H1 (cell line): ENCODE results near the gene PAK1IP1. TPM values are rescaled to one million over a fixed set of nuclear protein-coding genes. Genes with fewer than 3 reads are reported as not detected.

Experiments
- CTCF ChIA-PET: fragments of 300-600 bp; sonication (Branson Sonifier 250); formaldehyde crosslinking; loops from one replicate; lab custom pipeline; 2021; ENCODE audit not compliant: partially characterized antibody; lab: Charles Lee
- POLR2A ChIA-PET: fragments of 300-600 bp; sonication (Branson Sonifier 250); formaldehyde crosslinking; loops from one replicate; lab custom pipeline; 2021; ENCODE audit warnings: inconsistent platforms; ENCODE audit not compliant: partially characterized antibody; lab: Charles Lee
- DNase-seq, 2 experiments: peaks; one replicate each; pipeline versions ENCODE4 v3.0.0 to v3.0.0-alpha.2; 2010 to 2022; ENCODE audit warnings: low spot score in 2 of 2, low read depth in 1 of 2, mixed read lengths in 1 of 2
- FAIRE-seq: peaks from 2 replicates; lab custom pipeline; 2011; peaks lifted over from hg19 to GRCh38; lab: Jason Lieb, UNC
- H2AFZ ChIP-seq: 2 replicates; pipeline ENCODE4 v1.8.1; 2012; ENCODE audit warnings: low read length, inconsistent platforms
- H2AK5ac ChIP-seq: 2 replicates; pipeline ENCODE4 v1.6.1; 2013; ENCODE audit warnings: low read depth, low read length
- H2BK120ac ChIP-seq: replicated peaks from 2 replicates; pipeline ENCODE3; 2013; ENCODE audit warnings: low read depth, low read length, inconsistent platforms
- H2BK12ac ChIP-seq: 2 replicates; pipeline ENCODE4 v1.6.1; 2013; ENCODE audit warnings: low read depth, low read length
- H2BK15ac ChIP-seq: 2 replicates; pipeline ENCODE4 v1.6.1; 2013; ENCODE audit warnings: low read length
- H2BK20ac ChIP-seq: 2 replicates; pipeline ENCODE4 v1.6.1; 2013; ENCODE audit warnings: low read length
- H2BK5ac ChIP-seq: 2 replicates; pipeline ENCODE4 v1.6.1; 2013; ENCODE audit warnings: low read depth, low read length
- H3K14ac ChIP-seq: 2 replicates; pipeline ENCODE4 v1.6.1; 2013; ENCODE audit warnings: inconsistent platforms; ENCODE audit not compliant: insufficient read length
- H3K18ac ChIP-seq: 2 replicates; pipeline ENCODE4 v1.6.1; 2013; ENCODE audit warnings: low read length; ENCODE audit errors: extremely low read depth
- H3K23ac ChIP-seq: 2 replicates; pipeline ENCODE4 v1.6.1; 2013; ENCODE audit warnings: inconsistent platforms; ENCODE audit not compliant: insufficient read length
- H3K23me2 ChIP-seq: 2 replicates; pipeline ENCODE4 v1.6.1; 2013; ENCODE audit warnings: low read depth, low read length
- H3K27ac ChIP-seq: 2 replicates; pipeline ENCODE4 v1.6.1; 2011; ENCODE audit warnings: low read depth, low read length, inconsistent platforms
- H3K27me3 ChIP-seq, 4 experiments: replicated peaks in 1 of 4; 1 replicate in 1 of 4; 2 replicates in 3 of 4; pipeline versions ENCODE4 v1.6.1 to v1.8.1; 2011 to 2013; ENCODE audit warnings: low read length in 3 of 4, mild to moderate bottlenecking in 3 of 4, inconsistent platforms in 2 of 4, mixed read lengths in 2 of 4, moderate library complexity in 1 of 4; ENCODE audit not compliant: control insufficient read depth in 3 of 4, insufficient read depth in 3 of 4; ENCODE audit errors: extremely low read depth in 1 of 4
- H3K36me3 ChIP-seq, 4 experiments: 2 replicates each; pipeline versions ENCODE4 v1.6.1 to v1.8.1; 2011 to 2013; ENCODE audit warnings: mild to moderate bottlenecking in 4 of 4, low read length in 3 of 4, moderate library complexity in 2 of 4, control low read depth in 1 of 4, inconsistent platforms in 1 of 4; ENCODE audit not compliant: insufficient read depth in 4 of 4, control insufficient read depth in 2 of 4
- H3K4ac ChIP-seq: replicated peaks from 2 replicates; pipeline ENCODE3; 2013; ENCODE audit warnings: low read length, low read depth, mixed read lengths, inconsistent platforms; ENCODE audit not compliant: insufficient read length
- H3K4me1 ChIP-seq, 4 experiments: replicated peaks in 1 of 4; 1 replicate in 1 of 4; 2 replicates in 3 of 4; pipeline versions ENCODE4 v1.6.1 to v1.8.1; 2011 to 2013; ENCODE audit warnings: low read length in 3 of 4, inconsistent platforms in 2 of 4, mixed read lengths in 1 of 4; ENCODE audit not compliant: insufficient read depth in 4 of 4, control insufficient read depth in 3 of 4
- H3K4me2 ChIP-seq, 2 experiments: 2 replicates each; pipeline versions ENCODE4 v1.6.1 to v1.8.1; 2011 to 2013; ENCODE audit warnings: low read depth in 2 of 2, low read length in 2 of 2, control low read depth in 1 of 2, inconsistent platforms in 1 of 2, mild to moderate bottlenecking in 1 of 2; ENCODE audit not compliant: insufficient read depth in 1 of 2
- H3K4me3 ChIP-seq, 4 experiments: fragments of 200-600, 300-600 bp in 1 of 4; sonication (generic), shearing (Covaris generic), sonication (Bioruptor Twin) in 1 of 4; 2 replicates each; pipeline versions ENCODE4 v1.5.1 to v1.8.1; 2011 to 2016; ENCODE audit warnings: low read length in 4 of 4, low read depth in 3 of 4, control low read depth in 2 of 4, inconsistent platforms in 2 of 4, mild to moderate bottlenecking in 2 of 4, mixed read lengths in 1 of 4, moderate library complexity in 1 of 4; ENCODE audit not compliant: insufficient read depth in 2 of 4; ENCODE audit errors: extremely low read depth in 1 of 4
- H3K56ac ChIP-seq: replicated peaks from 2 replicates; pipeline ENCODE3; 2013; ENCODE audit warnings: low read depth, mild to moderate bottlenecking, mixed read lengths, low read length, inconsistent platforms; ENCODE audit not compliant: insufficient read length
- H3K79me1 ChIP-seq: 2 replicates; pipeline ENCODE4 v1.6.1; 2013; ENCODE audit warnings: low read depth, low read length, control low read depth
- H3K79me2 ChIP-seq, 2 experiments: 2 replicates each; pipeline versions ENCODE4 v1.6.1 to v1.8.1; 2012 to 2013; ENCODE audit warnings: low read length in 2 of 2, mild to moderate bottlenecking in 2 of 2, inconsistent platforms in 1 of 2; ENCODE audit not compliant: insufficient read depth in 2 of 2, control insufficient read depth in 1 of 2
- H3K9ac ChIP-seq, 4 experiments: replicated peaks in 1 of 4; 1 replicate in 1 of 4; 2 replicates in 3 of 4; pipeline versions ENCODE4 v1.6.1 to v1.8.1; 2011 to 2013; ENCODE audit warnings: low read depth in 3 of 4, low read length in 3 of 4, control low read depth in 2 of 4, mild to moderate bottlenecking in 2 of 4, moderate library complexity in 2 of 4, inconsistent platforms in 1 of 4; ENCODE audit errors: extremely low read depth in 1 of 4
- H3K9me3 ChIP-seq, 2 experiments: 2 replicates each; pipeline versions ENCODE4 v1.6.1 to v1.8.1; 2012 to 2013; ENCODE audit warnings: mild to moderate bottlenecking in 2 of 2, moderate library complexity in 2 of 2, control low read depth in 1 of 2, inconsistent platforms in 1 of 2, low read depth in 1 of 2, low read length in 1 of 2, mixed read lengths in 1 of 2; ENCODE audit not compliant: insufficient read depth in 2 of 2
- H4K20me1 ChIP-seq, 2 experiments: replicated peaks in 1 of 2; 2 replicates each; pipeline versions ENCODE3 to v1.8.1; 2011 to 2013; ENCODE audit warnings: inconsistent platforms in 2 of 2, low read length in 2 of 2, mild to moderate bottlenecking in 1 of 2; ENCODE audit not compliant: insufficient read depth in 2 of 2, control insufficient read depth in 1 of 2
- H4K5ac ChIP-seq: 2 replicates; pipeline ENCODE4 v1.6.1; 2013; ENCODE audit warnings: low read length, low read depth, mixed read lengths, inconsistent platforms; ENCODE audit not compliant: insufficient read length
- H4K8ac ChIP-seq: 2 replicates; pipeline ENCODE4 v1.8.0; 2013; ENCODE audit warnings: mild to moderate bottlenecking, moderate library complexity, low read length, inconsistent platforms; ENCODE audit not compliant: insufficient read depth; ENCODE audit errors: extremely low read depth
- H4K91ac ChIP-seq: replicated peaks from 2 replicates; pipeline ENCODE3; 2013; ENCODE audit warnings: low read length, mixed read lengths, inconsistent platforms; ENCODE audit not compliant: insufficient read length
- BRCA1 ChIP-seq: IDR thresholded peaks from 2 replicates; pipeline ENCODE4 v1.6.1; 2012; ENCODE audit warnings: low read depth, low read length, improper control_type of control experiment
- CBX5 ChIP-seq: fragments of 300-800, 300-1000 bp; sonication (generic); IDR thresholded peaks from 2 replicates; pipeline ENCODE4 v1.7.1; 2016; ENCODE audit warnings: antibody characterized with exemption, low read length, low read depth
- CHD1 ChIP-seq: IDR thresholded peaks from 2 replicates; pipeline ENCODE4 v1.6.1; 2012; ENCODE audit warnings: low read depth, low read length, improper control_type of control experiment
- JUN ChIP-seq: IDR thresholded peaks from 2 replicates; pipeline ENCODE4 v1.6.1; 2011; ENCODE audit warnings: low read depth, mild to moderate bottlenecking, improper control_type of control experiment, low read length
- MAX ChIP-seq: IDR thresholded peaks from 2 replicates; pipeline ENCODE4 v1.6.1; 2012; ENCODE audit warnings: inconsistent platforms
- POLR2AphosphoS5 ChIP-seq: IDR thresholded peaks from 2 replicates; pipeline ENCODE4 v1.6.1; 2011; ENCODE audit warnings: low read depth, low read length
- RAD21 ChIP-seq, 2 experiments: IDR thresholded peaks in 1 of 2; conservative IDR thresholded peaks in 1 of 2; 2 replicates each; pipeline ENCODE4 v1.6.1; 2011; ENCODE audit warnings: low read depth in 2 of 2, low read length in 2 of 2, improper control_type of control experiment in 1 of 2, inconsistent platforms in 1 of 2, mild to moderate bottlenecking in 1 of 2, moderate library complexity in 1 of 2
- RBBP5 ChIP-seq: IDR thresholded peaks from 2 replicates; pipeline ENCODE4 v1.7.1; 2012; ENCODE audit warnings: low read depth, mild to moderate bottlenecking, inconsistent platforms, low read length, moderate library complexity, borderline replicate concordance
- SIRT6 ChIP-seq: IDR thresholded peaks from one replicate; pipeline ENCODE4 v1.7.1; 2012; ENCODE audit warnings: low read length, inconsistent platforms
- TAF1 ChIP-seq: IDR thresholded peaks from 2 replicates; pipeline ENCODE4 v1.6.1; 2011; ENCODE audit warnings: mild to moderate bottlenecking, low read depth, low read length
- USF2 ChIP-seq: IDR thresholded peaks from 2 replicates; pipeline ENCODE4 v1.6.1; 2011; ENCODE audit warnings: low read length, improper control_type of control experiment
- WGBS, 2 experiments: shearing (Covaris generic) in 1 of 2; methylation state at CpG; one replicate each; pipeline versions ENCODE4 v1.1.6 to v1.1.7; 2013 to 2015; ENCODE audit warnings: low lambda C conversion rate in 2 of 2, mixed read lengths in 2 of 2, inconsistent platforms in 1 of 2, low coverage in 1 of 2, missing lambda C conversion rate in 1 of 2; ENCODE audit not compliant: insufficient replicate concordance in 2 of 2, insufficient coverage in 1 of 2, insufficient read length in 1 of 2; ENCODE audit errors: extremely low coverage in 1 of 2, missing lambda C conversion rate in 1 of 2; 5-methylcytosine and 5-hydroxymethylcytosine counted together
- polyA plus RNA-seq, 7 experiments: library from polyadenylated mRNA; depleted of rRNA in 3 of 7; stranded (reverse) in 5 of 7; unstranded in 2 of 7; fragments of >200 nt in 5 of 7; fragments of 200-250 nt in 2 of 7; gene quantifications; 1 replicate in 5 of 7; 2 replicates in 1 of 7; 4 replicates in 1 of 7; pipeline versions ENCODE4 v1.2.1 to v1.2.3, GENCODE V29; 2011 to 2013; ENCODE audit warnings: missing spikeins in 2 of 7, mixed read lengths in 2 of 7
- total RNA-seq: library from RNA; stranded (reverse); fragmentation: NEBNext Ultra II Directional; extraction: Animal tissue kit (Norgen Biotek cat#: 25700); gene quantifications from 2 replicates; pipeline ENCODE4 v1.2.1, GENCODE V29; 2021

The PAK1IP1 gene
- total and polyA plus RNA-seq, 2 of the 8 experiments (the other 6 are each of a cell fraction or from before 2014, with no cell fraction given) = 19.7 to 43.6 TPM

- Histone ChIP-seq H3K79me2 (peaks cover 9 to 25% of the 10 kb centered on the region in 2 experiments), H3K23ac (no peak overlapping the region), H2AK5ac (no peak overlapping the region), H2AFZ (no peak overlapping the region), H3K4me1 (peaks cover 0 to 8% (median 1%) of the 10 kb centered on the region in 4 experiments; a peak in 2 of 7 replicates), H3K79me1 (peaks cover 3% of the 10 kb centered on the region; the same call in 1 of the 2 replicates), H3K4ac (no peak overlapping the region), H3K23me2 (peaks cover 4% of the 10 kb centered on the region; the same call in 1 of the 2 replicates), H2BK15ac (no peak overlapping the region), H3K27ac (no peak overlapping the region), H2BK5ac (no peak overlapping the region), H4K20me1 (peaks cover 0 to 3% of the 10 kb centered on the region in 2 experiments), H3K9ac (0 out of 7 replicates have a peak overlapping the region, but pooled peaks of 1 of the 4 experiments have one; percentile 4), H3K56ac (no peak overlapping the region), H3K36me3 (peaks cover 0 to 8% (median 4%) of the 10 kb centered on the region in 4 experiments; a peak in 4 of 8 replicates), H3K4me3 (no peak overlapping the region), H4K5ac (no peak overlapping the region), H2BK12ac (no peak overlapping the region), H4K8ac (no peak overlapping the region), H3K18ac (no peak overlapping the region), H3K14ac (no peak overlapping the region), H3K4me2 (peak overlapping the region in 1 of 2 experiments; percentile 23; a peak in 1 of 4 replicates), H4K91ac (no peak overlapping the region), H3K9me3 (no peaks in the 10 kb centered on the region), H3K27me3 (no peaks in the 10 kb centered on the region; a peak in 1 of 7 replicates), H2BK20ac (no peak overlapping the region), H2BK120ac (no peak overlapping the region)
- FAIRE-seq (no peak), DNase-seq (no peak)
- WGBS, 2 experiments = 72% methylated on average over 5 of the region's 5 CpGs; no CpG with 5 or more reads in 1 of the 2 experiments
- ChIA-PET POLR2A (interaction anchor here (1.4 to 3.5 kb wide), 4 partner anchors 12 to 224 kb away, joined by 3 to 39 read pairs (median 13); partner anchors contain the start of genes GCNT2 and TMEM14C), CTCF (interaction anchor here (4.8 kb wide), 1 partner anchor 13 kb away, joined by 32 read pairs; no protein-coding TSS in a partner anchor)
- no peak for TF ChIP-seq MAX
- no peak for TF ChIP-seq BRCA1
- no peak for TF ChIP-seq TAF1
- TF ChIP-seq CHD1 = no peak
- no peak for TF ChIP-seq POLR2AphosphoS5
- TF ChIP-seq USF2 = no peak
- no peak for TF ChIP-seq SIRT6
- no peak for TF ChIP-seq RBBP5
- TF ChIP-seq JUN = no peak
- TF ChIP-seq RAD21 (IDR thresholded peaks at IDR 0.05 in 1 of 2, conservative IDR thresholded peaks at IDR 0.05 in 1 of 2; ENCODE audit: low read depth in 2 of 2, low read length in 2 of 2) = no peak
- no peak for TF ChIP-seq CBX5
Observed at GRCh38 chr6:10745116-10745515, 50.3 kb downstream of the PAK1IP1 start.
